ENCODE data around the gene TTN. TPM values are rescaled to one million over a fixed set of nuclear protein-coding genes. Genes with fewer than 3 reads are reported as not detected.
A peak's percentile ranks its signal among the peaks of the same experiment; 100 is the strongest.

Gene TTN
- polyA plus RNA-seq, 4 donors: 0.36 to 1.5 (median 0.76) TPM

DNA sequence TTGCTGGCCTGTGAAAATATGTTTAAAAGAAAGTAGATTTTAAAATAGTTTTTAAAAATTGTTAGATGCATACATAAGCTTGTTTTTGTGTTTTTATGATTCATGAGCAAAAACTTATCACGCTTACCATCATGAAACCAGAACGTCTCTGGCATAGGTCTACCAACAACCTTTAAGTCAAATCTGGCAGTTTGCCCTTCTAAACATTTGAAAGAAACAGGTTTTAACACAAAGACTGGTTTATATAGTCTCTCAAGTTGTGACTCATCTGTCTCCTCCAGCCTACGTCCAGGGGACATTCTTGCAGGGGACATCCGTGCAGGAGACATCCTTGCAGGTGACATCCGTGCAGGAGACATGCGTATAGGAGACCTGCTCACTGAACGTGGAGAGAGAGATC lies 29.6 kb downstream of the TTN start:
- H3K4me3 ChIP-seq (ENCODE audit: low read depth in 1 of 3, low read length in 3 of 3): no peak overlapping the region
- DNase-seq: no peak
- FAIRE-seq: no peak
- H3K9me3 ChIP-seq (ENCODE audit: control insufficient read depth in 2 of 2, insufficient read depth in 1 of 2, low read depth in 1 of 2, low read length in 1 of 2): no peaks in the 10 kb centered on the region
- H3K36me3 ChIP-seq (ENCODE audit: control insufficient read depth in 3 of 3, insufficient read depth in 2 of 3, low read depth in 1 of 3, low read length in 3 of 3): no peaks in the 10 kb centered on the region
- H3K4me1 ChIP-seq (ENCODE audit: control insufficient read depth in 3 of 3, insufficient read depth in 2 of 3, low read depth in 1 of 3, low read length in 2 of 3): no peaks in the 10 kb centered on the region
- 63 to 77% (median 69%) methylated on average over 7 of the region's 7 CpGs for WGBS, 3 donors
- H3K27me3 ChIP-seq (ENCODE audit: control insufficient read depth in 3 of 3, insufficient read depth in 3 of 3, low read length in 3 of 3): no peaks in the 10 kb centered on the region
- H3K27ac ChIP-seq (ENCODE audit: low read depth in 1 of 3, low read length in 2 of 3): no peak overlapping the region

DNA sequence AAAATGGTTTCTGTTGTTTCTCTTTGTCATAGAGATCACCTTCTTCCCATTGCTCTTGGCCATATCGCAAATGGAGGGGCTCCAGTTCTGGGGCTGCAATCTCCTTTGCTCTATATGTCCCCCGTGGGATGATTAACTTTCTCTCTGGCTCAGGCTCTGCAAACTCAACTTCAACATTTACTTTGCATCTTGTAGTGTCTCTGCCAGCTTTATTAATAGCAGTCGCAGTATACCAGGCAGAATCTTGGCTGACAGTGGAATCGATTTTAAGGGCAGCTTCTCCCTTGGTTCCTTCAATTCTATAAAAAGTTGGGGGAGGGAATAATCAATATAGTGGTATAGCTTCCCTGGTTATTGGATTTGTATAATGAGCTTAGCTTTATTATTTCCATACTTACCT lies 30.5 kb downstream of the TTN start:
- Histone ChIP-seq H3K4me1 (ENCODE audit: control insufficient read depth in 3 of 3, insufficient read depth in 2 of 3, low read depth in 1 of 3, low read length in 2 of 3) (no peaks in the 10 kb centered on the region), H3K27me3 (ENCODE audit: control insufficient read depth in 3 of 3, insufficient read depth in 3 of 3, low read length in 3 of 3) (no peaks in the 10 kb centered on the region), H3K9me3 (ENCODE audit: control insufficient read depth in 2 of 2, insufficient read depth in 1 of 2, low read depth in 1 of 2, low read length in 1 of 2) (no peaks in the 10 kb centered on the region), H3K4me3 (ENCODE audit: low read depth in 1 of 3, low read length in 3 of 3) (no peak overlapping the region), H3K36me3 (ENCODE audit: control insufficient read depth in 3 of 3, insufficient read depth in 2 of 3, low read depth in 1 of 3, low read length in 3 of 3) (no peaks in the 10 kb centered on the region), H3K27ac (ENCODE audit: low read depth in 1 of 3, low read length in 2 of 3) (no peak overlapping the region)
- 90 to 94% (median 91%) methylated on average over 4 of the region's 4 CpGs for WGBS, 3 donors
- FAIRE-seq (no peak), DNase-seq (no peak)

DNA sequence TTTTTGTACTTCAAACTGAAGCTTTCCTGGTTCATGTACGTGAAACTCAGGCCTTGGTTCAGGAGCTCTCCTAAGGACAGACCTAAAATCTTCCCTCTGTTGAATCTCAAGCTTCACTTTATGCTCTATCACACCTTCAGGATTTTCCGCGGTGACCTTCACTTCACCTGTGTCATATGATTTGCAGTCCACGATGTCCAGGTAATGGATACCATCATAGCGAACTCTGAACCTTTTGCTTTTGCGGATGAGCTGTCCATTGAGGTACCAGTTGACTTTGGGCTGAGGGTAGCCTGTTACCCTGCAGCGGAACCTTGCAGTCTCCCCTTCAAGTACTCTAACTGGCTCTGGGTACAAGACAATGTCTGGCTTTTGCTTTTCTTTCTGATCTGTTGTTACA lies 31.2 kb downstream of the TTN start:
- no peak for FAIRE-seq
- H3K9me3 ChIP-seq (ENCODE audit: control insufficient read depth in 2 of 2, insufficient read depth in 1 of 2, low read depth in 1 of 2, low read length in 1 of 2): no peaks in the 10 kb centered on the region
- no peak overlapping the region for H3K4me3 ChIP-seq (ENCODE audit: low read depth in 1 of 3, low read length in 3 of 3)
- no peaks in the 10 kb centered on the region for H3K36me3 ChIP-seq (ENCODE audit: control insufficient read depth in 3 of 3, insufficient read depth in 2 of 3, low read depth in 1 of 3, low read length in 3 of 3)
- no peak overlapping the region for H3K27ac ChIP-seq (ENCODE audit: low read depth in 1 of 3, low read length in 2 of 3)
- no peaks in the 10 kb centered on the region for H3K4me1 ChIP-seq (ENCODE audit: control insufficient read depth in 3 of 3, insufficient read depth in 2 of 3, low read depth in 1 of 3, low read length in 2 of 3)
- WGBS, 3 donors: 91 to 97% (median 96%) methylated on average over 7 of the region's 7 CpGs
- no peaks in the 10 kb centered on the region for H3K27me3 ChIP-seq (ENCODE audit: control insufficient read depth in 3 of 3, insufficient read depth in 3 of 3, low read length in 3 of 3)
- DNase-seq: no peak

DNA sequence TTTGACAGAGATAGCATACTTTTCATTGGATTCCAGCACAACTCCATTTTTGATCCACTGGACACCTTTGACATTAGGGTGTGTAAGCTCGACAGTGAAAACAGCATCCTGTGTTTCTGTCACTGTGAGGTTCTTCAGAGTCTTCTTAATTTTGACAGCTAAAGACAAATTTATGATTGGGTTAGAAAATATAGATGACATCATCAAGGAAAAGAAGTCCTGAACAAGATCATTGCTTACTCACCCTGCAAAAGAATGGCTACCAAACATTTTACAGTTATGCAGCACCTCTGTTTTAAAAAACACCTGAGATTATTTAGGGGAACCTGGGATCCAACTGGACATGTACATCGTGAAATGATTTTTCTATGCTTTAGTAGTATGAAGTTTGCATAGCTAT lies 36.7 kb downstream of the TTN start:
- DNase-seq (no peak), FAIRE-seq (no peak)
- no peaks in the 10 kb centered on the region for H3K27me3 ChIP-seq (ENCODE audit: control insufficient read depth in 3 of 3, insufficient read depth in 3 of 3, low read length in 3 of 3)
- no peak overlapping the region for H3K27ac ChIP-seq (ENCODE audit: low read depth in 1 of 3, low read length in 2 of 3)
- H3K4me3 ChIP-seq (ENCODE audit: low read depth in 1 of 3, low read length in 3 of 3): no peak overlapping the region
- no peaks in the 10 kb centered on the region for H3K9me3 ChIP-seq (ENCODE audit: control insufficient read depth in 2 of 2, insufficient read depth in 1 of 2, low read depth in 1 of 2, low read length in 1 of 2)
- WGBS, 3 donors: 77 to 92% (median 86%) methylated on average over 2 of the region's 2 CpGs
- H3K36me3 ChIP-seq (ENCODE audit: control insufficient read depth in 3 of 3, insufficient read depth in 2 of 3, low read depth in 1 of 3, low read length in 3 of 3): no peaks in the 10 kb centered on the region
- no peaks in the 10 kb centered on the region for H3K4me1 ChIP-seq (ENCODE audit: control insufficient read depth in 3 of 3, insufficient read depth in 2 of 3, low read depth in 1 of 3, low read length in 2 of 3)

DNA sequence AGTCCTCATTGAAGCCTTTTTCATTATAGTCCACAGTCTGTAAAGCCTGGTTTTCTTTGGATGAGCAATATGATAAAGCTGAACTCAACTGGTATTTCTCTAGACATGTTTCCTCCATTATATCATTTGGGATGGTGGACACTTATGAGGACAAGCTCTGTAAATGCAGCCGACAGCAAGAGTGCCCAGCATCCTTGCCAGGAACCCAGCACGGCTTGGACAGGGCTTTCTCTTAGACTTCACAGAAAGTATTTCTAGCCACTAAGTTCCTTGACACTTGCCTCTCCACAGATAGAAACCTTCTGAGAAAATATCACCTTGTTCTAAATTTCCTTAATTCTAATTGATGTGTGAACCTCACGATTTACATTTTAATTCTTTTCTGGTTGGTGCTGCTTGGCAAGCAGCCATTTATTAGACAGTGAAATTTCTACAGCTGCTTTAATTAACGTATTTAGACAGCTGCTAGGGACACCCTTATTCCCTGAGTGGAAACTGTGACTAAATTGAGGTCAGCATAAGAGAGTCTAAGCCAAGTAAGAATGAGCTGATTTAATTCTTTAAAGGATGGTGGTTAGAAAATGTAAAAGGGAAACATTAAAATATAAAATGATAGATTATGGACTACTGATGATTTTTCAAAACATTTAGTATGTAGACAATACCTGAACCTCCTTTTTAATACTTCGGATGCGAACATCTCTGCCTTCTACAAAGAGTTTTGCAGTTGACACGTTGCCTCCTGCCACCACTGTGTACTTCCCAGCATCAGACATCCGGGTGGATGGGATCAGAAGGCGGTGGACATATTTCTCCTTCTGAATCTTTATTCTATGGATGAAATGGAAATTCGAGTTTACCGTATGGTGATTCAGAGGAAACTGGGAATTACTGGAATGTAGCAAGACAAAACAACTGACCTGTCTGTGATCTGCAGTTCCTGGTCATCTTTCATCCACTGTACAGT lies 39.8 kb downstream of the TTN start:
- no peaks in the 10 kb centered on the region for H3K9me3 ChIP-seq (ENCODE audit: control insufficient read depth in 2 of 2, insufficient read depth in 1 of 2, low read depth in 1 of 2, low read length in 1 of 2)
- H3K27me3 ChIP-seq (ENCODE audit: control insufficient read depth in 3 of 3, insufficient read depth in 3 of 3, low read length in 3 of 3): no peaks in the 10 kb centered on the region
- DNase-seq (no peak), FAIRE-seq (no peak)
- H3K36me3 ChIP-seq (ENCODE audit: control insufficient read depth in 3 of 3, insufficient read depth in 2 of 3, low read depth in 1 of 3, low read length in 3 of 3): no peaks in the 10 kb centered on the region
- 65 to 83% (median 76%) methylated on average over 11 of the region's 11 CpGs for WGBS, 3 donors
- H3K4me3 ChIP-seq (ENCODE audit: low read depth in 1 of 3, low read length in 3 of 3): no peak overlapping the region
- no peak overlapping the region for H3K27ac ChIP-seq (ENCODE audit: low read depth in 1 of 3, low read length in 2 of 3)
- H3K4me1 ChIP-seq (ENCODE audit: control insufficient read depth in 3 of 3, insufficient read depth in 2 of 3, low read depth in 1 of 3, low read length in 2 of 3): no peaks in the 10 kb centered on the region

DNA sequence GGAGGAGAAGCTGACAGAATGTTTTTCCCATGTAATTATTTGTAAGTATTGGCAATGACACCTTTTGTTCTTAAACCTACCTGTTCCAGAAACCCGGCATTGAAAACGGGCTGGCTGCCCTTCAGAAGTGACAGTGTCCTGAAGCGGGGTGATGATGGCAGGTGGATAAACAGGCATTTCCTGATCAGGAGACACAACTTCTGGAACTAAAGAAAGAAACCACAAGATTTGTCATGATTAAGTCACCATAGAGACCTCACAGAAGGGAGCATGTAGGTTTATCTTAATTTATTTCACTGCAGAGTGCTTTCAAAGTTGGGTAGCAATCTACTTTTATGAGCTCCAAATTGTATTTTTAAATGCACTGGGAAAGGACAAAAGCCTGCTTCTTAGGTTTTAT lies 43.1 kb downstream of the TTN start:
- FAIRE-seq (no peak), DNase-seq (no peak)
- no peaks in the 10 kb centered on the region for H3K4me1 ChIP-seq (ENCODE audit: control insufficient read depth in 3 of 3, insufficient read depth in 2 of 3, low read depth in 1 of 3, low read length in 2 of 3)
- H3K36me3 ChIP-seq (ENCODE audit: control insufficient read depth in 3 of 3, insufficient read depth in 2 of 3, low read depth in 1 of 3, low read length in 3 of 3): no peaks in the 10 kb centered on the region
- 79 to 82% (median 81%) methylated on average over 3 of the region's 3 CpGs for WGBS, 3 donors
- no peak overlapping the region for H3K27ac ChIP-seq (ENCODE audit: low read depth in 1 of 3, low read length in 2 of 3)
- H3K4me3 ChIP-seq (ENCODE audit: low read depth in 1 of 3, low read length in 3 of 3): no peak overlapping the region
- H3K9me3 ChIP-seq (ENCODE audit: control insufficient read depth in 2 of 2, insufficient read depth in 1 of 2, low read depth in 1 of 2, low read length in 1 of 2): no peaks in the 10 kb centered on the region
- H3K27me3 ChIP-seq (ENCODE audit: control insufficient read depth in 3 of 3, insufficient read depth in 3 of 3, low read length in 3 of 3): no peaks in the 10 kb centered on the region

DNA sequence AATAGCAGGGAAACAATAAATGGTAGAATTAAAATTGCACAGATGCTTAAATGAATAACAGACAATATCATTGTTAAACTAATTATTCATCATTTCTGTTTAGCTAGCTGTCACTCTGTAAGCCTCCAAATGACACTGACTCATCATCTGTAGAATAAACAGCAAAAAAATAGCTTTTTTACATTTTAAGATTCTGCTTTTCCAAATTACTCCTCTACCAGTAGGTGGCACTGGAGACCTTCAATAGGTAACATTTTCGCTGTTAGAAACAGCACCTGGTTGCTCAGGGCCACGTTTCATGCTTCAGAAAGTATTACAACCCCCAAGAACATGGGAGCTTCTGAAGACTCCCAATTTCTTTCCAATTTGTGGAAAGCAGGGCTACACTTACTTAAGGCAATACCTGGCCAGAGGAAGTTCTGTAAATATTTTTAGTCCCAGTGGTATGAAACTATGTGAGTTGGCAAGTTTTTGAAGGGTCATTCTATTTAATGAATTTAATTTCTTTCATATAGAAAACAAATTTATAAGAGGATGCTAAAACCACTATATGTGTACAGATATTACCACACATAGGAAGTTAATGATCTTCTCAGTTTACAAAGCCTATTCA lies 45.4 kb downstream of the TTN start:
- DNase-seq: peak; percentile 23 to 57
- WGBS, 3 donors: 2 to 9% (median 8%) methylated on average over 2 of the region's 2 CpGs
- no peak overlapping the region for H3K4me3 ChIP-seq (ENCODE audit: low read depth in 1 of 3, low read length in 3 of 3)
- FAIRE-seq: no peak
- H3K9me3 ChIP-seq (ENCODE audit: control insufficient read depth in 2 of 2, insufficient read depth in 1 of 2, low read depth in 1 of 2, low read length in 1 of 2): no peaks in the 10 kb centered on the region
- H3K27ac ChIP-seq (ENCODE audit: low read depth in 1 of 3, low read length in 2 of 3): no peak overlapping the region
- no peaks in the 10 kb centered on the region for H3K36me3 ChIP-seq (ENCODE audit: control insufficient read depth in 3 of 3, insufficient read depth in 2 of 3, low read depth in 1 of 3, low read length in 3 of 3)
- H3K4me1 ChIP-seq (ENCODE audit: control insufficient read depth in 3 of 3, insufficient read depth in 2 of 3, low read depth in 1 of 3, low read length in 2 of 3): no peaks in the 10 kb centered on the region
- H3K27me3 ChIP-seq (ENCODE audit: control insufficient read depth in 3 of 3, insufficient read depth in 3 of 3, low read length in 3 of 3): no peaks in the 10 kb centered on the region

DNA sequence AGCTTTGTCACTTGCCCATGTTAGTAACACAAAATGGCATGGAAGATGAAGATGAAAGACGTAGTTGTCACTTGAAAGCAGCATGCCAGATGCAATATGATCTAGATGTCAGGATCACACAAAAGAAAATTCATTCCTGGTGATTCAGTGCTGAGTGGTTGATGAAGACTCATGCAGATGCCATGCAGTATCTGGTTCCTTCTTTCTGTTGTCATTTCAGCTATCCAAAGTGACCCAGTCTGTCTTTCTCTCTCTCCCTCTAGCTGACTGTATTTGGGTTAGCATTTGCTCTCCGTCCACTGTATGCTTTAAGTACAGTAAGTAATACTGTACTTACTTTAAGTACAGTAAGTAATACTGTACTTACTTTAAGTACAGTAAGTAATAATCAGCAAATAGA lies 50.4 kb downstream of the TTN start:
- H3K36me3 ChIP-seq (ENCODE audit: control insufficient read depth in 3 of 3, insufficient read depth in 2 of 3, low read depth in 1 of 3, low read length in 3 of 3): no peaks in the 10 kb centered on the region
- 82 to 88% (median 87%) methylated on average over 2 of the region's 2 CpGs for WGBS, 3 donors
- no peak for FAIRE-seq
- H3K27me3 ChIP-seq (ENCODE audit: control insufficient read depth in 3 of 3, insufficient read depth in 3 of 3, low read length in 3 of 3): no peaks in the 10 kb centered on the region
- H3K27ac ChIP-seq (ENCODE audit: low read depth in 1 of 3, low read length in 2 of 3): no peak overlapping the region
- no peak for DNase-seq
- H3K4me1 ChIP-seq (ENCODE audit: control insufficient read depth in 3 of 3, insufficient read depth in 2 of 3, low read depth in 1 of 3, low read length in 2 of 3): no peaks in the 10 kb centered on the region
- no peaks in the 10 kb centered on the region for H3K9me3 ChIP-seq (ENCODE audit: control insufficient read depth in 2 of 2, insufficient read depth in 1 of 2, low read depth in 1 of 2, low read length in 1 of 2)
- H3K4me3 ChIP-seq (ENCODE audit: low read depth in 1 of 3, low read length in 3 of 3): no peak overlapping the region
